Lung (tissue), 12 donors: Measurements from ENCODE around the gene NR6A1. TPM values are rescaled to one million over a fixed set of nuclear protein-coding genes. Genes with fewer than 3 reads are reported as not detected.

ENCODE experiments used
- ATAC-seq: fragments of 200-7000 bp; cut with Tn5 transposase; one replicate; pipeline ENCODE4 v1.9.1; 2020; ENCODE audit warnings: moderate number of reproducible peaks; ENCODE audit not compliant: insufficient read depth, low FRiP score
- DNase-seq, 3 donors: peaks; one replicate each; pipeline ENCODE4 v3.0.0-alpha.2; 2013 to 2017
- H3K27ac ChIP-seq, 2 donors: one replicate each; pipeline ENCODE4 v1.5.1; 2013; ENCODE audit warnings: mild to moderate bottlenecking in 2 of 2, moderate library complexity in 2 of 2, control low read depth in 1 of 2, inconsistent platforms in 1 of 2, low read depth in 1 of 2, low read length in 1 of 2
- H3K27me3 ChIP-seq, 3 donors: one replicate each; pipeline ENCODE4 v1.5.1; 2013; ENCODE audit warnings: low read length in 2 of 3; ENCODE audit not compliant: control insufficient read depth in 3 of 3, insufficient read depth in 3 of 3
- H3K36me3 ChIP-seq, 4 donors: one replicate each; pipeline ENCODE4 v1.5.1; 2013; ENCODE audit warnings: low read length in 4 of 4, mild to moderate bottlenecking in 1 of 4, moderate library complexity in 1 of 4; ENCODE audit not compliant: control insufficient read depth in 4 of 4, insufficient read depth in 4 of 4
- H3K4me1 ChIP-seq, 5 donors: one replicate each; pipeline ENCODE4 v1.5.1; 2013; ENCODE audit warnings: low read length in 5 of 5, mild to moderate bottlenecking in 2 of 5, moderate library complexity in 1 of 5; ENCODE audit not compliant: control insufficient read depth in 5 of 5, insufficient read depth in 5 of 5
- H3K4me3 ChIP-seq: one replicate; pipeline ENCODE4 v1.5.1; 2013; ENCODE audit warnings: mild to moderate bottlenecking, control low read depth, moderate library complexity
- H3K9ac ChIP-seq, 2 donors: one replicate each; pipeline ENCODE4 v1.5.1; 2013; ENCODE audit warnings: low read length in 2 of 2, control low read depth in 1 of 2; ENCODE audit not compliant: insufficient read depth in 1 of 2
- H3K9me3 ChIP-seq, 4 donors: one replicate each; pipeline ENCODE4 v1.5.1; 2013; ENCODE audit warnings: low read length in 3 of 4, mild to moderate bottlenecking in 1 of 4, moderate library complexity in 1 of 4; ENCODE audit not compliant: control insufficient read depth in 4 of 4, insufficient read depth in 3 of 4
- WGBS, 2 donors: extraction: QIAGEN DNeasy Blood & Tissue Kit; methylation state at CpG; one replicate each; pipeline ENCODE4 v1.1.7; 2013; 5-methylcytosine and 5-hydroxymethylcytosine counted together
- polyA plus RNA-seq, 2 donors: library from polyadenylated mRNA; stranded (reverse); fragments of 200-250 nt; gene quantifications; one replicate each; pipeline ENCODE4 v1.2.1, GENCODE V29; 2013
- total RNA-seq, 2 donors: library from RNA; depleted of rRNA in 1 of 2; stranded (reverse); fragments of >200 nt in 1 of 2; gene quantifications; one replicate each; pipeline ENCODE4 v1.2.1, GENCODE V29; 2014 to 2021
- TF ChIP-seq, protein P1 (sequence below): IDR thresholded peaks from 2 replicates; pipeline ENCODE4 v1.5.1; 2012; ENCODE audit warnings: mild to moderate bottlenecking; ENCODE audit errors: control extremely low read depth, extremely low read depth
- donor health status: control.
- donor health status: control.
- donor health status: Bipolar disorder and iron deficiency.
- donor health status: healthy.
- donor health status: DM: yes; HTN: yes; CAD: no.

Gene NR6A1
- total and polyA plus RNA-seq, 4 donors, result 0.94 to 4.0 (median 2.4) TPM

DNA sequence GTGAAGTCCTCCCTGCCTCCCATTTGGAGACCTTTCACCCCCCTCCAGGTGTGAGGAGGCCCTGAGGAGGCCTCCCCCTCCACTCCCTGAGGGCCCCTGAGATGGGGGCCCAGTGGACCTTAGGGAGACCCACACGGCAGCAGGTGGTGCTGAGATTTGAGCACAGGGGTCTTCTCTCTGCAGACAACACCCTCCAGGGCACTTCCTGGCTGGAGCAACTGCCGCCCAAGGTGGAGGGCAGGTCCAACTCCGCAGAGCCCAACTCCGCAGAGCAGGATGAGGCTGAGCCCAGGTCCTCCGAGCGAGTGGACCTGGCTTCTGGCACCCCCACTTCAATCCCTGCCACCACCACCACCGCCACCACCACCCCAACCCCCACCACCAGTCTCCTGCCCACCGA is 32.8 kb upstream of the NR6A1 start:
- DNase-seq (no peak), ATAC-seq (no peak)
- 95 to 96% methylated on average over 8 of the region's 8 CpGs for WGBS, 2 donors
- H3K27ac ChIP-seq, result no peak overlapping the region
- H3K9me3 ChIP-seq, result no peaks in the 10 kb centered on the region
- peaks cover 0 to 8% (median under 1%) of the 10 kb centered on the region in 4 donors for H3K36me3 ChIP-seq
- no peak overlapping the region for H3K9ac ChIP-seq
- H3K27me3 ChIP-seq, result no peaks in the 10 kb centered on the region
- H3K4me3 ChIP-seq, result no peak overlapping the region
- H3K4me1 ChIP-seq, result peaks cover 4 to 49% (median 20%) of the 10 kb centered on the region in 5 donors
- TF ChIP-seq, protein P1, sequence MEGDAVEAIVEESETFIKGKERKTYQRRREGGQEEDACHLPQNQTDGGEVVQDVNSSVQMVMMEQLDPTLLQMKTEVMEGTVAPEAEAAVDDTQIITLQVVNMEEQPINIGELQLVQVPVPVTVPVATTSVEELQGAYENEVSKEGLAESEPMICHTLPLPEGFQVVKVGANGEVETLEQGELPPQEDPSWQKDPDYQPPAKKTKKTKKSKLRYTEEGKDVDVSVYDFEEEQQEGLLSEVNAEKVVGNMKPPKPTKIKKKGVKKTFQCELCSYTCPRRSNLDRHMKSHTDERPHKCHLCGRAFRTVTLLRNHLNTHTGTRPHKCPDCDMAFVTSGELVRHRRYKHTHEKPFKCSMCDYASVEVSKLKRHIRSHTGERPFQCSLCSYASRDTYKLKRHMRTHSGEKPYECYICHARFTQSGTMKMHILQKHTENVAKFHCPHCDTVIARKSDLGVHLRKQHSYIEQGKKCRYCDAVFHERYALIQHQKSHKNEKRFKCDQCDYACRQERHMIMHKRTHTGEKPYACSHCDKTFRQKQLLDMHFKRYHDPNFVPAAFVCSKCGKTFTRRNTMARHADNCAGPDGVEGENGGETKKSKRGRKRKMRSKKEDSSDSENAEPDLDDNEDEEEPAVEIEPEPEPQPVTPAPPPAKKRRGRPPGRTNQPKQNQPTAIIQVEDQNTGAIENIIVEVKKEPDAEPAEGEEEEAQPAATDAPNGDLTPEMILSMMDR, result no peak

DNA sequence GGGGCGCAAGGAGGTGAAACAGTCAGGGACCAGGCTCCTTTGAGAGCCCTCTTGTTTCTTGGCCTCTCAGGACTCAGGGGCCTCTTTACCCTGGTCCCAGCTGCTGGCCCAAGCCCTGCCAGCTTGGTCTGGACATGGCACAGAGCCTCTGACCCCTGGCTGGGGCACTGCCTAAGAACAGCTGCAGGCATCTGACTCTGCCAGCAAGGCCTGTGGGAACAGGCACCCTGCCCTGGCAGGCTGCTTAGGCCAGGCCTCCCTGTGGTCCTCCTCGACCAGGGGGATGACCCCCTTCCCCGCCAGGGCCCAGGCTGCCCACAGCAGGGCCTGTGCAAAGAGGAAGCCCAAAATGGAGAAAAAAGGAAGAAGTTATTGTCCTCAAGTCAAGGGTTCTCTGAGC is 31.3 kb upstream of the NR6A1 start:
- ATAC-seq (no peak), DNase-seq (no peak)
- 59 to 61% methylated on average over 3 of the region's 3 CpGs for WGBS, 2 donors
- H3K27ac ChIP-seq, result no peak overlapping the region
- TF ChIP-seq, protein P1, result no peak
- H3K4me3 ChIP-seq, result no peak overlapping the region
- no peaks in the 10 kb centered on the region for H3K27me3 ChIP-seq
- H3K9ac ChIP-seq, result no peak overlapping the region
- H3K9me3 ChIP-seq, result no peaks in the 10 kb centered on the region
- peaks cover 0 to 2% (median 0%) of the 10 kb centered on the region in 4 donors for H3K36me3 ChIP-seq
- peaks cover 4 to 58% (median 24%) of the 10 kb centered on the region in 5 donors for H3K4me1 ChIP-seq

DNA sequence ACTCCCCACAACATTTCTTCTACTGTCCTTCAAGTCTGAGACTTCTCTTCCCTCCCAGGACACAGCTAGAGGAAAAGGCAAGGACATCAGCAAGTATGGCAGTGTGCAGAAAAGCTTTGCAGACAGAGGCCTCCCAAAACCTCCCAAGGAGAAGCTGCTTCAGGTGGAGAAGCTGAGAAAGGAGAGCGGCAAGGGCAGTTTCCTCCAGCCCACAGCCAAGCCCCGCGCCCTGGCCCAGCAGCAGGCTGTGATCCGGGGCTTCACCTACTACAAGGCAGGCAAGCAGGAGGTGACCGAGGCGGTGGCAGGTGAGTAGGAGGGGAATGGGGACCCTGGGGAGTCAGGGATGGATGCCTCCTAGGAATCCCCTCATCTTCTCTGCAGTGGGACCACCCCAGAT is 30.2 kb upstream of the NR6A1 start:
- no peak overlapping the region for H3K9ac ChIP-seq
- H3K27me3 ChIP-seq, result no peaks in the 10 kb centered on the region
- no peak overlapping the region for H3K4me3 ChIP-seq
- DNase-seq (no peak), ATAC-seq (no peak)
- peaks cover 4 to 65% (median 27%) of the 10 kb centered on the region in 5 donors for H3K4me1 ChIP-seq
- WGBS, 2 donors, result 95 to 96% methylated on average over 6 of the region's 6 CpGs
- H3K9me3 ChIP-seq, result no peaks in the 10 kb centered on the region
- TF ChIP-seq, protein P1, result no peak
- H3K36me3 ChIP-seq, result peaks cover 0 to 2% (median 0%) of the 10 kb centered on the region in 4 donors
- no peak overlapping the region for H3K27ac ChIP-seq
